ENCODE data around the gene YWHAH.

GRCh38 chr22:31952472-31952871, 8.1 kb downstream of the YWHAH start:
- TF ChIP-seq CTCF (conservative IDR thresholded peaks at IDR 0.05) (no peak), ZFX (IDR thresholded peaks at IDR 0.05) (no peak)

Data from C4-2B (cell line).